Peyer's patch (tissue), 4 donors: Measurements from ENCODE around the gene SLC1A1. TPM values are rescaled to one million over a fixed set of nuclear protein-coding genes. Genes with fewer than 3 reads are reported as not detected.

Experiments
- DNase-seq, 3 donors: peaks; one replicate each; pipeline ENCODE4 v3.0.0-alpha.2; 2017 to 2019
- H3K27ac ChIP-seq, 4 donors: fragments of 200-600 bp; sonication (generic); one replicate each; pipeline ENCODE4 v1.5.1; 2016 to 2019
- H3K27me3 ChIP-seq, 2 donors: fragments of 200-600 bp; sonication (generic); one replicate each; pipeline ENCODE4 v1.5.1; 2019
- H3K36me3 ChIP-seq, 3 donors: fragments of 200-600 bp; sonication (generic); one replicate each; pipeline ENCODE4 v1.5.1; 2016 to 2019
- H3K4me1 ChIP-seq, 4 donors: fragments of 200-600 bp; sonication (generic); one replicate each; pipeline ENCODE4 v1.5.1; 2016 to 2019
- H3K4me3 ChIP-seq, 4 donors: fragments of 200-600 bp; sonication (generic); 1 replicate in 3 of 4; 2 replicates in 1 of 4; pipeline ENCODE4 v1.5.1; 2016 to 2019; ENCODE audit warnings: mild to moderate bottlenecking in 1 of 4
- H3K9me3 ChIP-seq, 4 donors: fragments of 200-600 bp; sonication (generic); one replicate each; pipeline ENCODE4 v1.5.1; 2016 to 2019; ENCODE audit warnings: mild to moderate bottlenecking in 1 of 4
- POLR2A ChIP-seq, 2 donors: fragments of 450-650 bp; IDR thresholded peaks; one replicate each; pipeline ENCODE4 v1.5.1; 2017; ENCODE audit warnings: antibody characterized with exemption in 2 of 2, mild to moderate bottlenecking in 2 of 2, moderate library complexity in 2 of 2
- total RNA-seq, 4 donors: library from RNA; depleted of rRNA; stranded (reverse); fragments of >200 nt; gene quantifications; one replicate each; pipeline ENCODE4 v1.1.0, GENCODE V29; 2016
- TF ChIP-seq, protein P1 (sequence below), 6 experiments: fragments of 450-650 bp in 4 of 6; fragments of 200-600 bp in 2 of 6; sonication (generic) in 1 of 6; IDR thresholded peaks; one replicate each; pipeline ENCODE4 v1.5.1; 2017 to 2019; ENCODE audit warnings: antibody characterized with exemption in 6 of 6, mild to moderate bottlenecking in 3 of 6, moderate library complexity in 1 of 6

SLC1A1 gene
- total RNA-seq, 4 donors from 2014 or later: 5.0 to 357 (median 145) TPM

DNA sequence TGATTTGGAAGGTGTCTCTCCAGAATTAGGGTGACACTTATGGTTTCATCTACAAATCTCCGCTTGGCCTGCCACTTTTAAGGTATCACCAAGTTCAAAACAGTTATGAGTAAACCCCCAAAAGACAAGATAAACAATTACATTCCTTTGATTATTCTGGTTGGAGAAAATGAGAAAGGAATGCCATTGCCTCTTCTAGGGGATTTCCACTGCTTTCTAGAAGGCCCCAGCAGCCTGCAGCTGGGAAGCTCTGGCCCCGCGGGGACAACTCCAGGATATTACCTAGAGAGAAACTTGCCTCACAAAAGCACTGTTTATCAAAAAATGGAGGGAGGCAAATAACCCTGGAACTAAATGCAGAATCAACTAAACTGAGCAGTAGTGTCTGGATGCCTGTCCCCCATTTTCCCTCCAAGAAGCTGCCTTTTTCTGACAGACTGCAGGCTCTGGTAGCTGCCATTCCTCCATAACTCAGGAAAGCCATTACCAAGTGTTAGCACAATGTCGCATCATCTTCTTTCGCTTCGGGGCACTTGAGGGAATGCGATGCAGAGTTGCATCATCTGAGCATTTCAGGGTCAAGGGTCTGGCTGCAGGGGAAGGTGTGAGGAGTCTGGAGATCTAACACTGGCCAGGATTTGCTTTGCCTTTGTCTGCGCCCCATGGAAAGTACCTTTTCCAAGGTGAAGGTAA, 100.3 kb downstream of the SLC1A1 start:
- H3K4me1 ChIP-seq: no peaks in the 10 kb centered on the region
- no peak overlapping the region for H3K4me3 ChIP-seq
- no peaks in the 10 kb centered on the region for H3K36me3 ChIP-seq
- DNase-seq: no peak
- H3K9me3 ChIP-seq: no peaks in the 10 kb centered on the region
- no peaks in the 10 kb centered on the region for H3K27me3 ChIP-seq
- no peak for TF ChIP-seq POLR2A (IDR thresholded peaks at IDR 0.05)
- TF ChIP-seq, protein P1, sequence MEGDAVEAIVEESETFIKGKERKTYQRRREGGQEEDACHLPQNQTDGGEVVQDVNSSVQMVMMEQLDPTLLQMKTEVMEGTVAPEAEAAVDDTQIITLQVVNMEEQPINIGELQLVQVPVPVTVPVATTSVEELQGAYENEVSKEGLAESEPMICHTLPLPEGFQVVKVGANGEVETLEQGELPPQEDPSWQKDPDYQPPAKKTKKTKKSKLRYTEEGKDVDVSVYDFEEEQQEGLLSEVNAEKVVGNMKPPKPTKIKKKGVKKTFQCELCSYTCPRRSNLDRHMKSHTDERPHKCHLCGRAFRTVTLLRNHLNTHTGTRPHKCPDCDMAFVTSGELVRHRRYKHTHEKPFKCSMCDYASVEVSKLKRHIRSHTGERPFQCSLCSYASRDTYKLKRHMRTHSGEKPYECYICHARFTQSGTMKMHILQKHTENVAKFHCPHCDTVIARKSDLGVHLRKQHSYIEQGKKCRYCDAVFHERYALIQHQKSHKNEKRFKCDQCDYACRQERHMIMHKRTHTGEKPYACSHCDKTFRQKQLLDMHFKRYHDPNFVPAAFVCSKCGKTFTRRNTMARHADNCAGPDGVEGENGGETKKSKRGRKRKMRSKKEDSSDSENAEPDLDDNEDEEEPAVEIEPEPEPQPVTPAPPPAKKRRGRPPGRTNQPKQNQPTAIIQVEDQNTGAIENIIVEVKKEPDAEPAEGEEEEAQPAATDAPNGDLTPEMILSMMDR (IDR thresholded peaks at IDR 0.05): no peak
- no peak overlapping the region for H3K27ac ChIP-seq

DNA sequence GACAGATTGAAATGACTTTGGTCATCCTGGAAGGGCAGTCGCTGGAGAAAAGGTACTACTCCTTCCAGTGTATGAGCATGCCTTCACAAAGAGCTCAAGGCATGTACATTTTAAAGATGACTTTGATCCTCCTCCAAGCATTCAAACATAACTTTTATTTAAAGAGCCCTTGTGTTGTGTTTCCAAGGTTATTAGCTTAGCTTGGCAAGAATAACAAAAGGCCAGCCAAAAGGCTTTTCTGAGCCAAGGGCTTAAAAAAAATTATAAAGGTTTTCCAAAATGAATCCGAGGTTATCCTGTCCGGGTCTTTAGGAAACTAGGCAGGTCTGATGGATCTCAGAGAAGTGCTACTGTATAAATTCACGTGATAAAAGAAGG, 100.8 kb downstream of the SLC1A1 start:
- Histone ChIP-seq H3K9me3 (no peaks in the 10 kb centered on the region), H3K4me3 (no peak overlapping the region), H3K27ac (no peak overlapping the region), H3K4me1 (no peaks in the 10 kb centered on the region), H3K36me3 (no peaks in the 10 kb centered on the region), H3K27me3 (no peaks in the 10 kb centered on the region)
- no peak for DNase-seq
- no peak for TF ChIP-seq POLR2A (IDR thresholded peaks at IDR 0.05)
- TF ChIP-seq, protein P1 (IDR thresholded peaks at IDR 0.05): no peak

GRCh38 chr9:4592295-4592694, 102.0 kb downstream of the SLC1A1 start:
- no peaks in the 10 kb centered on the region for H3K9me3 ChIP-seq
- H3K36me3 ChIP-seq: no peaks in the 10 kb centered on the region
- H3K4me1 ChIP-seq: no peaks in the 10 kb centered on the region
- H3K27me3 ChIP-seq: no peaks in the 10 kb centered on the region
- TF ChIP-seq POLR2A (IDR thresholded peaks at IDR 0.05): no peak
- TF ChIP-seq, protein P1 (IDR thresholded peaks at IDR 0.05): no peak
- no peak overlapping the region for H3K4me3 ChIP-seq
- H3K27ac ChIP-seq: no peak overlapping the region
- no peak for DNase-seq

DNA sequence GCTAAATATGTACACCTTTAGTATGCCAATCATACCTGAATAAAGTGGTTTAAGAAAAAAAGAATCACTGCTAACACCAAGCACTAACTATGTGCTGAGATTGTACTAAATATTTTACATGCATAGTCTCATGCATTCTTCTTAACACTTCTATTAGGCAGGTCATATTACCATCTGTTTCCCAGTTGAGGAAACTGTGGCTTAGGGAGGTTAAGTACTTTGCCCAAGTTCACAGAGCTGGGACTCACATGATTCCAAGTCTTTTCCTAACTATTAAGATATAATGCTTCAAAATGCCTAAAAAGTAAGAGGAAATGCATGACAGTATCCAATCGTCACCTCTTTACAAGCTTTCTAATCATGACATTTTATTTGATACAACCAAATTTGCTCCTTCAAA, 102.6 kb downstream of the SLC1A1 start:
- Histone ChIP-seq H3K27me3 (no peaks in the 10 kb centered on the region), H3K4me1 (no peaks in the 10 kb centered on the region), H3K36me3 (no peaks in the 10 kb centered on the region), H3K27ac (no peak overlapping the region), H3K4me3 (no peak overlapping the region), H3K9me3 (no peaks in the 10 kb centered on the region)
- TF ChIP-seq POLR2A (IDR thresholded peaks at IDR 0.05): no peak
- TF ChIP-seq, protein P1 (IDR thresholded peaks at IDR 0.05): no peak
- DNase-seq: no peak

GRCh38 chr9:4594545-4594944, 104.3 kb downstream of the SLC1A1 start:
- no peak for DNase-seq
- H3K27me3 ChIP-seq: no peaks in the 10 kb centered on the region
- H3K36me3 ChIP-seq: no peaks in the 10 kb centered on the region
- H3K4me3 ChIP-seq: no peak overlapping the region
- no peak overlapping the region for H3K27ac ChIP-seq
- TF ChIP-seq POLR2A (IDR thresholded peaks at IDR 0.05): no peak
- TF ChIP-seq, protein P1 (IDR thresholded peaks at IDR 0.05): no peak
- H3K9me3 ChIP-seq: no peaks in the 10 kb centered on the region
- no peaks in the 10 kb centered on the region for H3K4me1 ChIP-seq

DNA sequence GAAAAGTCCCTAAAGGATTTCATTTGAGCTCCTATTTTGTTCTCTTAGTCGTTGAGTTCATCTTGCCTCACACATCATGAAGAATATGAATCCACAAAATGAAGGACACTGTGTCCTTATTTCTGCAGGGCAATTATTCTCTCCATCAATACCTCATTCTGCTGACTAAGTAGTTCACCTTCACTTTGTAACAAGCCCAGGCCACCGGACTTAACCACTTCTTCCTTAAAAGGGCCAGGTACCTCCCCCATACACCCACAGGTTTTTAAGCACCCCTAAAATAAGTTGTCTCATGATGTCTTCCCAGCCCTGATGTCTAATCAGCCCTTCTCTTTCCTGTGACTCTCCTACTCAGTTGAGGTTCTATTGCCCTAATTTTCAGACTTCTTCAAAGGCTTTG, 104.7 kb downstream of the SLC1A1 start:
- DNase-seq: no peak
- no peak overlapping the region for H3K4me3 ChIP-seq
- no peaks in the 10 kb centered on the region for H3K27me3 ChIP-seq
- no peak overlapping the region for H3K27ac ChIP-seq
- no peaks in the 10 kb centered on the region for H3K9me3 ChIP-seq
- H3K4me1 ChIP-seq: no peaks in the 10 kb centered on the region
- no peaks in the 10 kb centered on the region for H3K36me3 ChIP-seq
- TF ChIP-seq POLR2A (IDR thresholded peaks at IDR 0.05): no peak
- TF ChIP-seq, protein P1 (IDR thresholded peaks at IDR 0.05): no peak
